Stimulated activated CD4-positive, alpha-beta T cell treated with anti-CD3 and anti-CD28 coated beads, Interleukin-4, amount 100 ng/mL, for 24 hours (primary cell): ENCODE measurements around the gene EFCC1.

Experiments
- DNase-seq: peaks from one replicate; pipeline ENCODE4 v3.0.0-alpha.2; 2020

The EFCC1 gene

GRCh38 chr3:129033633-129034321 is 32.7 kb downstream of the EFCC1 start:
- no peak for DNase-seq

DNA sequence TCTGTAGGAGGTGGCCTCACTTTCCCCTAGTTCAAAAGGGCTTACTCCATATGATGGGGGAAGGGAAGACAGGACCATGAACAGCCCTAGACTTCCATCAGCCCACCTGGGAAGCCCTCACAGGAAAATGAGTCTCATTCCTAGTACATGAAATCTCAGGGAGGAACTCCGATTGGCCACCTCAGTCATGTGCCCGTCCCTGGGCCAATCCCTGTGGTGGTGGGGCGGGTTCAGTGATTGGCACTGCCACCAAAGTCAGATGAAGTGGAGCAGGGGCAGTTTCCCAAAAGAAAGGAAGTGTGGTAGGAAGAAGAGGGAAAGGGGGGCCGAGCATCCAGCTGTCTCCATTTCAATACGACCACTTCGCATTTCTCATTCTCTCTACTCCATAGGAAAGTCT is 33.5 kb downstream of the EFCC1 start:
- no peak for DNase-seq

DNA sequence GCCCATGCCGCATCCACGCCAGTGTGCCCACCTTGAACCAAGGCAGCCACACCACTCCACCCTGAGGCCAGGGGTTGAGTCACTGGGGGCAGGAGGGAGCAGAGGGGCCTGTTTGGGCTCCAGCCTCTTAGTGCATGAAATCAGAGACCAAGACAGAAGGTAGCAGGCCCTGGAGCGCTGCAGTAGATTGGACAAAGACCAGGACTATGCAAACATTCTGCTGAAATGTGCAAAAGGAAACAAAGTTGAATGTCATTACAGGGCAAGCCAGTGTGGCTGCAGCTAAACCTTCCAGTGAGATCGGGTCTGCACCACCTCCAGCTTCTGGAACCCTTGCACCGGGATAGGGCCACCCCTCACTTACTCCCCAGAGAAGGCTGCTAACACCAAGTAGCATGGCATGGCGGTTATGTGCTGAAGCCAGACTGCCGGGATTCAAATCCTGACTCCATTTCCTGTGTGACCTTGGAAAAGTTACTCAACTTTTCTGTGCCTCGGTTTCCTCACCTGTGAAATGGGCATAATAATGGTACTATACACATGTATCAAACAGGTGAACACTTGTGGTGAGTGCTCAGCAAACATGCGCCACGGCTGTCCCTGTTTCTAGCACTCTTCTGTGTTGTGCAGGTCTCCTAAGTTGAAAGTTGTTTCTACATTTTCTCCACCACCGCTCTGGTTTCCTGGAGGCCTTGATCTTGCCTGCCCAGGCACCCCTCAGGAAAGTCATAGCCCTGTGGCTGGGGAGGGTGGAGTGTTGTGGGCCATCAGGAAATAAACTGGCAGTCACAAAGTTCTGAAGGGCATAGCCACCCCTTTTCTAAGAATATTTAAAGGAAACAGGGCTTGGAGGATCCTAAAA is 34.5 kb downstream of the EFCC1 start:
- no peak for DNase-seq

- no peak for DNase-seq
Measured at GRCh38 chr3:129036222-129037092, 35.4 kb downstream of the EFCC1 start.

GRCh38 chr3:129037093-129037419 is 36.0 kb downstream of the EFCC1 start:
- DNase-seq = no peak

- no peak for DNase-seq
Measured at GRCh38 chr3:129038121-129038855, 37.2 kb downstream of the EFCC1 start.

- no peak for DNase-seq
Measured at GRCh38 chr3:129039271-129040038, 38.4 kb downstream of the EFCC1 start.

DNA sequence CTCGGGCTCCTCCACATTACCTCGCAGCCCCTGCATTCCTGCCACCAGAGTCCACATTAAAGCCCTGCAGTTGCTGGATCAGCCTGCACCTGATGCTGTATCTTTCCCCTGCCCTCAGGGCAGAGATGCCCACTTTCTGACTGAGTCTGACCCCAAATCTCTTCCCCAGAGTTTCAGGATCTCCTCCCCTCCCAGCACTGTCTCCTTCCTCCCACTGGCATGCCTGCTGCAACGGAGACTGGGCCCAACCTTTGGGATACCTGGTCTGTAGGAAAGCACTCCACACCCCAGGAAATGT is 38.9 kb downstream of the EFCC1 start:
- DNase-seq = no peak

DNA sequence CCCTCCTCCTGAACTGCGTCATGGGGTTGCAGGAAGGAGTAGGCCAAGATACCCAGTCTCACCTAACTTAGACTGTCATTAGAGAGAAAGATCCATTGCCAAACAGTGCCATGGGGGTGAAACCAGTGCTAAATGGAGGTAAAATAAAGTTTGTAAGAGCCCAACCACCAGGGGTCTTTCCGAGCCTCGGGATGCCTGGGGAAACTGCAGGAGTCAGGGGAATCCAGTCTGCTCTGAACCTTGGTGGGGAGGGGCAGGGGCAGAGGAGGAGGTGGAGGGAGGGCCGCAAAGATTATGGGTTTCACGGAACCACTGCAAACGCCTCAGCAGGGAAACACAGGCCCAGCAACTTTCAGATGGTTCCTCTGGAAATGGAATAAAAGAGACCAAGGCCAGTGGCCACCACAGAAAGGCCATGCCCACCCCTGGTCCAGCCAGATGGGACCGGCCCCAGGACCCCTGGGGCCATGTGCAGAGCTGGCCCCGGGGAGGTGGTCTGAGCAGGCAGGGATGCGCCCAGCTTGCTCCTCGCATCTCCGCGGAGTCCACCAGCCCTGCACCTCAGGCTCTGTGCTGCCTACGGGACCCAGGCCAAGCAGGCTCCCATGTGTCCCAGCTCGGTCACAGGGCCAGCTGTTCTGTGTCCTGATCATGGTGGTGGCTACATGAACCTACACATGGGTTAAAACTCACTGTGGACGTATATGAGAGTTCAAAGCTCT is 39.6 kb downstream of the EFCC1 start:
- no peak for DNase-seq

- DNase-seq = peak; percentile 23
Measured at GRCh38 chr3:129045675-129046036, 44.6 kb downstream of the EFCC1 start.

DNA sequence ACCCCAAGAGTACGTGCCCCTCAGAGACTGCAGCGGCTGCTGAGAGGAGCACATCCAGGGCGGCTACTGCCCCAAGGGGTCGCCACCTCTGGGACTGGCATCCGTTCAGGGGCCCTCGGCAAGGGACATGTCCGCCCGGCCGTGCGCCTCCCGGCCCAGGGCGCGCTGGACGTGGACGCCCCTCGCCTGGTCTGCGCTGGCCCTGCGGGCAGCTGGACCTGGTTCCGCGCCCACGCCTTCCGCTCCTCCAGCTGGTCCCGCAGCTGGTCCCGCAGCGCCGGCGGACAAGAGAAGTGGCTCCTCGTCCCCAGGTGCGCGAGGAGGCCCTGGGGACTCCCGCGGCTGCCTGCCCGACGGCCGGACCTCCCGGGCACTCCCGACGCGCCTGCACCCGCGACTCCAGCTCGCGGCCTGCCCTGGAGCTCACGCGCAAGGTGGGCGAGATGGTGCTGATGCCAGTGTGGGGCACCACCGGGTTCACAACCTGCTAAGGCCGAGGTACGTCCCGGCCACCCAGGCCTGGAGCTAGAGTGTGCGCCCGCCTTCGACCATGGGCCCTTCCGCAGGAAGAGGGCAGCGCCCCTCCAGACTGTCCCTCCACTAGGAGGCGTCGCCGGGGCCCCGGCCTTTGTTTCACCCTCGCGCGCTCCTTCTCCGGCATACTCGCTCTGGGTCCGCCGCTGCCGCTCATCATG is 45.1 kb downstream of the EFCC1 start:
- DNase-seq = no peak

GRCh38 chr3:129046732-129047552 is 45.8 kb downstream of the EFCC1 start:
- DNase-seq = no peak

GRCh38 chr3:129047553-129047839 is 46.4 kb downstream of the EFCC1 start:
- no peak for DNase-seq

DNA sequence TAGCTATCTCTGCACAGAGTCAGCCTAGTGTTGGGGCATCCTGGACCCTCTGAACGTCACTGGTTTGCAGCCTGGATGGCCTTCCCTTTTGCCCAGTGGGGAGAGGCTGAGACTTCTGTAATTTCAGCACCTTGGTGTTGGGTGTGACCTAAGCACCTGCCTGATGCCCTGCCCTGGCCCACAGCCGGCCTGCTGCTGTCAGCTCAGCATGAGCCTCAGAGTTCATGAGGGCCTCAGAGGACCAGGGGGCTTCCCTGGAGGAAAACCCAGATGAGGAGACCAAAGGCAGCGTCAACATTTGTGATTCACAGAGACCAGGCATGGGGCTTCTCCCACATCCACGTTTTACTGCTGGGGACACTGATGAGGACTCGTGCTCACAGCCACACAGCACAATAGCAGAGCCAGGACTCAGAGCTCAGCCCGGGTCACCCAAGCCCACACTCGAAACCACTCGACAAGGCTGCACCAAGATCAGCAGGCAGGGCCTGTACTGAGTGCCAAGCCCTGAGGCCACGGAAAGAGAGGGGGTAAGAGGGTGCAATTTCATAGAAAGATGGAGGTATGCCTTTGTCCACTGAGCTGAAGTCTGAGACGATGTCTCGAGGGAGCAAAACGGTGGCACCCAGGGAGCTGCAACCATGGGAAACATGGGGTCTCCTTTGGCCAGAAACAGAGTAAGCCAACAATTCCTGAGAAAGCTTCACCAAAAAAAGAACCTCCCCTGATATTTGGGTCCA is 49.6 kb downstream of the EFCC1 start:
- DNase-seq = no peak

DNA sequence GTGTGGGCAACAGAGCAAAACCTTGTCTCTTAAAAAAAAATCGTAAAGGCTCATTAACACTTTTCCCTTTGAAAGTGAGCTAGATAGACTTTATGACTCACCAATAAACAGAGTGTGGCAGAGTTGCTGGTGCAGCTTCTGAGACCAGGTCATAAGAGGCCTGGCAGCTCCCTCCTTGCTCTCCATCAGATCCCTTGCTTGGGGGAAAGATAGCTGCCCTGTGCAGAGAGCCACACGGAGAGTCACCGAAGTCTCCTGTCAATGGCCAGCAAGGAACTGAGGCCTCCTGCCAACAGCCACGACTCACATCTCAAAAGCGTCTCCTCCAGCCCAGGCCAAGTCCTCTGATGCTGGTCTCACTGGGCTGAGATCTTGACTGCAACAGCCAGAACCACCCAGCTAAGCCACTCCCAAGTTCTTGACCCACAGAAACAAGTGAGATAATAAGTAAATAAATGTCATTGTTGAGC is 50.8 kb downstream of the EFCC1 start:
- no peak for DNase-seq

DNA sequence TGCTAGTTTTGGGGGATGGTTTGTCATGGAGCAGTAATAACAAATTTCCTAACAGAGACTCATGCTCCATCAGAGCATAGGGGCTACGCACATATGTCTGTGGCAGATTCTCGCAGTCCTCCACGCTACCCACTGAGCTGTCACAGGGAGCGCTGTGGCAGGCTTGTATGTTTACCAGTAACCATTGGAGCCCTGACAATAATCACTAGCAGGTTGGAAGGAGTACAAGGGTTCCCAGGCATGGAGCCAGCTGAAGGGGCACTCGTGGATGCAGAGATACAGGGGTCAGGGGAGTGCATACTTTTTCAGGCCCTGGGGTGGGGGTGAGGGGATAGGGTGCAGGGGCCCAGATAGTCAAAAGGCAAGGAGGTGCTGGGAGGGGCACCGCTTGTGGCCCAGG is 51.6 kb downstream of the EFCC1 start:
- DNase-seq = no peak

DNA sequence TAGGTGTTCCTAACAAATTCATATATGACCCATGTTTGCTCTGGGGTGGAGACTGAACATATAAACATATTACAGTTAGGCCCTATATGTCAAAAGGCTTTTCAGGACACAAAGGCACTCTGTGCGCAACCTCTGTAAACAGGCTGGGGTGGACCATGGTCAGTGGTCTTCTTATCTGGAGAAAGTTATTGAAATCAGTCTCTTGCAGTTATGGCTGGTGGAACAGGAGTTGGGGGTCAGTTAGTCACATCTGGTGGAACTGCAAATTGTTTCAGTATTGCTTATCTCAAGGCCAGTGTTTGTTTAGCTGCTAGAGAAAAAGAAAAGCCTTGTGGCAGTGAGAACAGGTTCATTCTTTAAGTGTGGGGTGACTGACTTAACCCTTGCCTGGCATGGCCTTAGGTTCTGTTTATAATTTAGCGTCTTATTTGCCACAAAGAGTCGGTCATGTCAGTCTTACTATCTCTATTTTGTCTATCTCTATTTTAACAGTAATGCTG is 53.6 kb downstream of the EFCC1 start:
- no peak for DNase-seq

- no peak for DNase-seq
Measured at GRCh38 chr3:129056451-129057173, 55.5 kb downstream of the EFCC1 start.

- no peak for DNase-seq
Measured at GRCh38 chr3:129057249-129057648, 56.1 kb downstream of the EFCC1 start.
